ENCODE results near the gene EPB41L1.

- no peak for TF ChIP-seq CTCF (IDR thresholded peaks at IDR 0.05; ENCODE audit: insufficient read depth, low read length)
- no peak for TF ChIP-seq POLR2AphosphoS5 (IDR thresholded peaks at IDR 0.05; ENCODE audit: low read depth)
- no peak for TF ChIP-seq REST (IDR thresholded peaks at IDR 0.05; ENCODE audit: insufficient replicate concordance, low read depth)
- no peak for TF ChIP-seq GABPA (IDR thresholded peaks at IDR 0.05; ENCODE audit: low read depth)
- TF ChIP-seq SPI1 (IDR thresholded peaks at IDR 0.05; ENCODE audit: borderline replicate concordance, low read depth): no peak
Measured at GRCh38 chr20:36104856-36105255, 49.7 kb upstream of the EPB41L1 start.

Data from HL-60 (cell line).